ENCODE data around the gene PERCC1. TPM values are rescaled to one million over a fixed set of nuclear protein-coding genes. Genes with fewer than 3 reads are reported as not detected.

The PERCC1 gene
- total RNA-seq, 1 experiment from 2014 or later = not detected

DNA sequence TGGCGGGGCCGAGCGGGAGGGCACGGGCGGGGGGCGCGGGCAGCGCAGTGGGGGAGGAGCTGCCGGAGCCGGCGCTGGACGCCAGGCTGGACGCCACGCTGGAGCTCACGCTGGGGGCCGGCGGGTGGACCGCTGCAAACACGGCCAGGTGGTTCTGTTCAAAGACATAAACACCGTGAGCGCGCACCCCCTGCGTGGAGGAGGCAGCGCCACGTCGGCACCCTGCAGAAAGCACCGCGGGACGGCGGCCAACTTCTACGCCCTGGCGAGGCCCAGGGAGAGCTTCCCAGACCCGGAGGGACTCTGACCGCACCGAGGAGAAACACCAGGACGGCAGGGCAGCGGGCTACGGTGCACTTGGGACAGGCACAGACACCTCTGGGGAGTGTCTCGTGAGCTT, 45.6 kb upstream of the PERCC1 start:
- DNase-seq (ENCODE audit: low spot score) = no peak
- Mint-ChIP-seq H3K27me3 (ENCODE audit: low read depth) (no peaks in the 10 kb centered on the region), H3K4me1 (peaks cover under 1% of the 10 kb centered on the region), H3K27ac (no peak overlapping the region), H3K4me3 (no peak overlapping the region), H3K36me3 (no peaks in the 10 kb centered on the region; the same call in 1 of the 2 replicates), H3K9me3 (no peaks in the 10 kb centered on the region)
- ChIA-PET CTCF (no interaction called here), POLR2A (no interaction called here)
- ATAC-seq = no peak
- TF ChIP-seq, protein P1, sequence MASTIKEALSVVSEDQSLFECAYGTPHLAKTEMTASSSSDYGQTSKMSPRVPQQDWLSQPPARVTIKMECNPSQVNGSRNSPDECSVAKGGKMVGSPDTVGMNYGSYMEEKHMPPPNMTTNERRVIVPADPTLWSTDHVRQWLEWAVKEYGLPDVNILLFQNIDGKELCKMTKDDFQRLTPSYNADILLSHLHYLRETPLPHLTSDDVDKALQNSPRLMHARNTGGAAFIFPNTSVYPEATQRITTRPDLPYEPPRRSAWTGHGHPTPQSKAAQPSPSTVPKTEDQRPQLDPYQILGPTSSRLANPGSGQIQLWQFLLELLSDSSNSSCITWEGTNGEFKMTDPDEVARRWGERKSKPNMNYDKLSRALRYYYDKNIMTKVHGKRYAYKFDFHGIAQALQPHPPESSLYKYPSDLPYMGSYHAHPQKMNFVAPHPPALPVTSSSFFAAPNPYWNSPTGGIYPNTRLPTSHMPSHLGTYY (CRISPR knock-in tag; IDR thresholded peaks at IDR 0.05) = no peak
- TF ChIP-seq KAT7 (CRISPR knock-in tag; IDR thresholded peaks at IDR 0.05; ENCODE audit: borderline replicate concordance) (no peak), GTF2I (CRISPR knock-in tag; conservative IDR thresholded peaks at IDR 0.05) (no peak), ZBTB21 (CRISPR knock-in tag; IDR thresholded peaks at IDR 0.05; ENCODE audit: borderline replicate concordance) (no peak), ZNF138 (CRISPR knock-in tag; conservative IDR thresholded peaks at IDR 0.05) (no peak), CBFB (CRISPR knock-in tag; IDR thresholded peaks at IDR 0.05; ENCODE audit: low read depth) (no peak)
- TF ChIP-seq, protein P2, sequence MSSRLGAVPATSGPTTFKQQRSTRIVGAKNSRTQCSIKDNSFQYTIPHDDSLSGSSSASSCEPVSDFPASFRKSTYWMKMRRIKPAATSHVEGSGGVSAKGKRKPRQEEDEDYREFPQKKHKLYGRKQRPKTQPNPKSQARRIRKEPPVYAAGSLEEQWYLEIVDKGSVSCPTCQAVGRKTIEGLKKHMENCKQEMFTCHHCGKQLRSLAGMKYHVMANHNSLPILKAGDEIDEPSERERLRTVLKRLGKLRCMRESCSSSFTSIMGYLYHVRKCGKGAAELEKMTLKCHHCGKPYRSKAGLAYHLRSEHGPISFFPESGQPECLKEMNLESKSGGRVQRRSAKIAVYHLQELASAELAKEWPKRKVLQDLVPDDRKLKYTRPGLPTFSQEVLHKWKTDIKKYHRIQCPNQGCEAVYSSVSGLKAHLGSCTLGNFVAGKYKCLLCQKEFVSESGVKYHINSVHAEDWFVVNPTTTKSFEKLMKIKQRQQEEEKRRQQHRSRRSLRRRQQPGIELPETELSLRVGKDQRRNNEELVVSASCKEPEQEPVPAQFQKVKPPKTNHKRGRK (CRISPR knock-in tag; IDR thresholded peaks at IDR 0.05; ENCODE audit: borderline replicate concordance) = no peak
- TF ChIP-seq, protein P3, sequence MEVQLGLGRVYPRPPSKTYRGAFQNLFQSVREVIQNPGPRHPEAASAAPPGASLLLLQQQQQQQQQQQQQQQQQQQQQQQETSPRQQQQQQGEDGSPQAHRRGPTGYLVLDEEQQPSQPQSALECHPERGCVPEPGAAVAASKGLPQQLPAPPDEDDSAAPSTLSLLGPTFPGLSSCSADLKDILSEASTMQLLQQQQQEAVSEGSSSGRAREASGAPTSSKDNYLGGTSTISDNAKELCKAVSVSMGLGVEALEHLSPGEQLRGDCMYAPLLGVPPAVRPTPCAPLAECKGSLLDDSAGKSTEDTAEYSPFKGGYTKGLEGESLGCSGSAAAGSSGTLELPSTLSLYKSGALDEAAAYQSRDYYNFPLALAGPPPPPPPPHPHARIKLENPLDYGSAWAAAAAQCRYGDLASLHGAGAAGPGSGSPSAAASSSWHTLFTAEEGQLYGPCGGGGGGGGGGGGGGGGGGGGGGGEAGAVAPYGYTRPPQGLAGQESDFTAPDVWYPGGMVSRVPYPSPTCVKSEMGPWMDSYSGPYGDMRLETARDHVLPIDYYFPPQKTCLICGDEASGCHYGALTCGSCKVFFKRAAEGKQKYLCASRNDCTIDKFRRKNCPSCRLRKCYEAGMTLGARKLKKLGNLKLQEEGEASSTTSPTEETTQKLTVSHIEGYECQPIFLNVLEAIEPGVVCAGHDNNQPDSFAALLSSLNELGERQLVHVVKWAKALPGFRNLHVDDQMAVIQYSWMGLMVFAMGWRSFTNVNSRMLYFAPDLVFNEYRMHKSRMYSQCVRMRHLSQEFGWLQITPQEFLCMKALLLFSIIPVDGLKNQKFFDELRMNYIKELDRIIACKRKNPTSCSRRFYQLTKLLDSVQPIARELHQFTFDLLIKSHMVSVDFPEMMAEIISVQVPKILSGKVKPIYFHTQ (CRISPR knock-in tag; IDR thresholded peaks at IDR 0.05) = no peak
- TF ChIP-seq, protein P4, sequence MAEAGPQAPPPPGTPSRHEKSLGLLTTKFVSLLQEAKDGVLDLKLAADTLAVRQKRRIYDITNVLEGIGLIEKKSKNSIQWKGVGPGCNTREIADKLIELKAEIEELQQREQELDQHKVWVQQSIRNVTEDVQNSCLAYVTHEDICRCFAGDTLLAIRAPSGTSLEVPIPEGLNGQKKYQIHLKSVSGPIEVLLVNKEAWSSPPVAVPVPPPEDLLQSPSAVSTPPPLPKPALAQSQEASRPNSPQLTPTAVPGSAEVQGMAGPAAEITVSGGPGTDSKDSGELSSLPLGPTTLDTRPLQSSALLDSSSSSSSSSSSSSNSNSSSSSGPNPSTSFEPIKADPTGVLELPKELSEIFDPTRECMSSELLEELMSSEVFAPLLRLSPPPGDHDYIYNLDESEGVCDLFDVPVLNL (CRISPR knock-in tag; IDR thresholded peaks at IDR 0.05; ENCODE audit: borderline replicate concordance, low read depth) = no peak

DNA sequence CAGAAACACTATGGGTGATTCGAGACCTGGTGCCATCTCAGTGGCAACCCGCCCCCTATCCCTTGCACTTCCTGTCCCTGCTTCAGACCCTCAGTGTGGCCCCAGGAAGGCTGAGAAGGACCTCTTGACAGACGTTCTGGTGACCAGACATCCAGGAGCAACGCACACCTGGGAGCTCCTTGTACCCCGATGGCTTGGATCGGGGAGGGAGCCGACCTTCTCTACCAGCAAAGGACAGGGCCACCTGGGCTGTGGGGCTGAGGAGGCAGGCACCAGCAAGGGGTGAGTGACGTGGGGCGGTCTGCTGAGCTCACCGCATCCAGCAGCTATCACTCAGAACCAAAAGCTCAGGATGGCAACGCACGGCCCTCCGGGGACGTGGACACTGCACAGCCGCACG, 43.5 kb upstream of the PERCC1 start:
- H3K9me3 Mint-ChIP-seq = no peaks in the 10 kb centered on the region
- H3K4me1 Mint-ChIP-seq = no peaks in the 10 kb centered on the region
- ATAC-seq = no peak
- no peaks in the 10 kb centered on the region; the same call in 1 of the 2 replicates for H3K36me3 Mint-ChIP-seq
- H3K27me3 Mint-ChIP-seq (ENCODE audit: low read depth) = no peaks in the 10 kb centered on the region
- no peak for DNase-seq (ENCODE audit: low spot score)
- no peak overlapping the region for H3K4me3 Mint-ChIP-seq
- CTCF ChIA-PET = interaction anchor here (2.1 kb wide), 1 partner anchor 24 kb away, joined by 8 read pairs; no protein-coding TSS in a partner anchor
- POLR2A ChIA-PET = no interaction called here
- no peak overlapping the region for H3K27ac Mint-ChIP-seq
- TF ChIP-seq, protein P5, sequence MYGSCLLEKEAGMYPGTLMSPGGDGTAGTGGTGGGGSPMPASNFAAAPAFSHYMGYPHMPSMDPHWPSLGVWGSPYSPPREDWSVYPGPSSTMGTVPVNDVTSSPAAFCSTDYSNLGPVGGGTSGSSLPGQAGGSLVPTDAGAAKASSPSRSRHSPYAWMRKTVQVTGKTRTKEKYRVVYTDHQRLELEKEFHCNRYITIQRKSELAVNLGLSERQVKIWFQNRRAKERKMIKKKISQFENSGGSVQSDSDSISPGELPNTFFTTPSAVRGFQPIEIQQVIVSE (CRISPR knock-in tag; IDR thresholded peaks at IDR 0.05; ENCODE audit: borderline replicate concordance) = no peak
- TF ChIP-seq HMGA2 (CRISPR knock-in tag; IDR thresholded peaks at IDR 0.05) = no peak
- TF ChIP-seq ETV6 (CRISPR knock-in tag; IDR thresholded peaks at IDR 0.05) = no peak
- TF ChIP-seq, protein P6, sequence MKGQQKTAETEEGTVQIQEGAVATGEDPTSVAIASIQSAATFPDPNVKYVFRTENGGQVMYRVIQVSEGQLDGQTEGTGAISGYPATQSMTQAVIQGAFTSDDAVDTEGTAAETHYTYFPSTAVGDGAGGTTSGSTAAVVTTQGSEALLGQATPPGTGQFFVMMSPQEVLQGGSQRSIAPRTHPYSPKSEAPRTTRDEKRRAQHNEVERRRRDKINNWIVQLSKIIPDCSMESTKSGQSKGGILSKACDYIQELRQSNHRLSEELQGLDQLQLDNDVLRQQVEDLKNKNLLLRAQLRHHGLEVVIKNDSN (CRISPR knock-in tag; IDR thresholded peaks at IDR 0.05) = no peak
- TF ChIP-seq, protein P7, sequence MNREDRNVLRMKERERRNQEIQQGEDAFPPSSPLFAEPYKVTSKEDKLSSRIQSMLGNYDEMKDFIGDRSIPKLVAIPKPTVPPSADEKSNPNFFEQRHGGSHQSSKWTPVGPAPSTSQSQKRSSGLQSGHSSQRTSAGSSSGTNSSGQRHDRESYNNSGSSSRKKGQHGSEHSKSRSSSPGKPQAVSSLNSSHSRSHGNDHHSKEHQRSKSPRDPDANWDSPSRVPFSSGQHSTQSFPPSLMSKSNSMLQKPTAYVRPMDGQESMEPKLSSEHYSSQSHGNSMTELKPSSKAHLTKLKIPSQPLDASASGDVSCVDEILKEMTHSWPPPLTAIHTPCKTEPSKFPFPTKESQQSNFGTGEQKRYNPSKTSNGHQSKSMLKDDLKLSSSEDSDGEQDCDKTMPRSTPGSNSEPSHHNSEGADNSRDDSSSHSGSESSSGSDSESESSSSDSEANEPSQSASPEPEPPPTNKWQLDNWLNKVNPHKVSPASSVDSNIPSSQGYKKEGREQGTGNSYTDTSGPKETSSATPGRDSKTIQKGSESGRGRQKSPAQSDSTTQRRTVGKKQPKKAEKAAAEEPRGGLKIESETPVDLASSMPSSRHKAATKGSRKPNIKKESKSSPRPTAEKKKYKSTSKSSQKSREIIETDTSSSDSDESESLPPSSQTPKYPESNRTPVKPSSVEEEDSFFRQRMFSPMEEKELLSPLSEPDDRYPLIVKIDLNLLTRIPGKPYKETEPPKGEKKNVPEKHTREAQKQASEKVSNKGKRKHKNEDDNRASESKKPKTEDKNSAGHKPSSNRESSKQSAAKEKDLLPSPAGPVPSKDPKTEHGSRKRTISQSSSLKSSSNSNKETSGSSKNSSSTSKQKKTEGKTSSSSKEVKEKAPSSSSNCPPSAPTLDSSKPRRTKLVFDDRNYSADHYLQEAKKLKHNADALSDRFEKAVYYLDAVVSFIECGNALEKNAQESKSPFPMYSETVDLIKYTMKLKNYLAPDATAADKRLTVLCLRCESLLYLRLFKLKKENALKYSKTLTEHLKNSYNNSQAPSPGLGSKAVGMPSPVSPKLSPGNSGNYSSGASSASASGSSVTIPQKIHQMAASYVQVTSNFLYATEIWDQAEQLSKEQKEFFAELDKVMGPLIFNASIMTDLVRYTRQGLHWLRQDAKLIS (CRISPR knock-in tag; IDR thresholded peaks at IDR 0.05; ENCODE audit: borderline replicate concordance) = no peak
- TF ChIP-seq TP53 (CRISPR knock-in tag; IDR thresholded peaks at IDR 0.05) = no peak
- no peak for TF ChIP-seq SMAD3 (CRISPR knock-in tag; IDR thresholded peaks at IDR 0.05; ENCODE audit: borderline replicate concordance)
- no peak for TF ChIP-seq ZNF671 (CRISPR knock-in tag; IDR thresholded peaks at IDR 0.05)
- no peak for TF ChIP-seq NR1H2 (CRISPR knock-in tag; IDR thresholded peaks at IDR 0.05)
- TF ChIP-seq NFYB (CRISPR knock-in tag; conservative IDR thresholded peaks at IDR 0.05; ENCODE audit: low read depth) = no peak
- no peak for TF ChIP-seq ZNF219 (CRISPR knock-in tag; IDR thresholded peaks at IDR 0.05; ENCODE audit: borderline replicate concordance)
